Activated CD4-positive, CD25-positive, alpha-beta regulatory T cell treated with anti-CD3 and anti-CD28 coated beads, Interleukin-2, amount 50 U/mL, for 16 hours (primary cell): ENCODE data around the gene TMEM200C.

ENCODE experiments used
- DNase-seq: peaks from one replicate; pipeline ENCODE4 v3.0.0-alpha.2; 2020; ENCODE audit warnings: low read depth, low spot score

TMEM200C gene

GRCh38 chr18:5895299-5895875, at the start of gene TMEM200C:
Gene TMEM200C (minus strand): TSS chr18:5895522. CDS start chr18:5892063, 3,459 bp downstream.
- no peak for DNase-seq

GRCh38 chr18:5944448-5944847, 49.1 kb upstream of the TMEM200C start:
- DNase-seq = no peak

GRCh38 chr18:5943514-5943913, 48.2 kb upstream of the TMEM200C start:
- no peak for DNase-seq

- no peak for DNase-seq
Observed at GRCh38 chr18:5942591-5942990, 47.3 kb upstream of the TMEM200C start.

GRCh38 chr18:5941890-5942289, 46.6 kb upstream of the TMEM200C start:
- DNase-seq = no peak

- DNase-seq = no peak
Observed at GRCh38 chr18:5939801-5940667, 44.7 kb upstream of the TMEM200C start.

GRCh38 chr18:5937795-5938194, 42.5 kb upstream of the TMEM200C start:
- DNase-seq = no peak

- DNase-seq = no peak
Observed at GRCh38 chr18:5937121-5937520, 41.8 kb upstream of the TMEM200C start.

GRCh38 chr18:5930789-5931188, 35.5 kb upstream of the TMEM200C start:
- DNase-seq = no peak

GRCh38 chr18:5918205-5918858, 23.0 kb upstream of the TMEM200C start:
- no peak for DNase-seq

GRCh38 chr18:5914951-5915350, 19.6 kb upstream of the TMEM200C start:
- DNase-seq = no peak

GRCh38 chr18:5914016-5914415, 18.7 kb upstream of the TMEM200C start:
- no peak for DNase-seq

GRCh38 chr18:5912566-5912965, 17.2 kb upstream of the TMEM200C start:
- no peak for DNase-seq

- no peak for DNase-seq
Observed at GRCh38 chr18:5909125-5909524, 13.8 kb upstream of the TMEM200C start.

- DNase-seq = no peak
Observed at GRCh38 chr18:5903386-5903785, 8.1 kb upstream of the TMEM200C start.

GRCh38 chr18:5900262-5900661, 4.9 kb upstream of the TMEM200C start:
- no peak for DNase-seq

- DNase-seq = no peak
Observed at GRCh38 chr18:5899835-5900234, 4.5 kb upstream of the TMEM200C start.

- no peak for DNase-seq
Observed at GRCh38 chr18:5895876-5896740, 786 bp upstream of the TMEM200C start.

- no peak for DNase-seq
Observed at GRCh38 chr18:5894611-5895298, 567 bp downstream of the TMEM200C start.

- no peak for DNase-seq
Observed at GRCh38 chr18:5893956-5894610, 1.2 kb downstream of the TMEM200C start.
